B cell (primary cell): Measurements from ENCODE around the gene ACAD10. TPM values are rescaled to one million over a fixed set of nuclear protein-coding genes. Genes with fewer than 3 reads are reported as not detected.

Source experiments
- ATAC-seq: fragments of 200-7000 bp; cut with Tn5 transposase; one replicate; pipeline ENCODE4 v1.10.0; 2021; ENCODE audit warnings: low read depth, mild to moderate bottlenecking, moderate number of reproducible peaks, moderate library complexity
- CTCF ChIA-PET: fragments of 350-600 bp; sonication (Branson Sonifier 250); formaldehyde crosslinking; loops from one replicate; lab custom pipeline; 2021; ENCODE audit warnings: antibody characterized with exemption, inconsistent platforms; lab: Charles Lee
- POLR2A ChIA-PET: fragments of 350-600 bp; sonication (Branson Sonifier 250); formaldehyde crosslinking; loops from one replicate; lab custom pipeline; 2021; ENCODE audit warnings: antibody characterized with exemption; lab: Charles Lee
- DNase-seq: peaks from one replicate; pipeline ENCODE4 v3.0.0; 2013
- H2AFZ ChIP-seq: 2 replicates; pipeline ENCODE4 v1.6.1; 2012; ENCODE audit warnings: mild to moderate bottlenecking, low read depth, low read length; ENCODE audit not compliant: insufficient read depth, poor library complexity, severe bottlenecking
- H3K27ac ChIP-seq, 2 donors: 1 replicate in 1 of 2; 2 replicates in 1 of 2; pipeline ENCODE4 v1.5.1; 2012 to 2013; ENCODE audit warnings: low read length in 2 of 2, mild to moderate bottlenecking in 2 of 2, moderate library complexity in 1 of 2
- H3K27me3 ChIP-seq, 4 experiments: fragments of 200-600 bp in 1 of 4; sonication (generic) in 1 of 4; replicated peaks in 1 of 4; 1 replicate in 2 of 4; 2 replicates in 2 of 4; pipeline versions ENCODE4 v1.6.1 to v1.7.0; 2013 to 2016; ENCODE audit warnings: low read length in 3 of 4, mild to moderate bottlenecking in 2 of 4, mixed read lengths in 1 of 4, moderate library complexity in 1 of 4; ENCODE audit not compliant: insufficient read depth in 4 of 4, control insufficient read depth in 3 of 4; ENCODE audit errors: control extremely low read depth in 1 of 4
- H3K36me3 ChIP-seq, 2 experiments: replicated peaks in 1 of 2; 1 replicate in 1 of 2; 2 replicates in 1 of 2; pipeline versions ENCODE4 v1.6.1 to v1.7.1; 2013; ENCODE audit warnings: low read length in 1 of 2; ENCODE audit not compliant: insufficient read depth in 2 of 2, control insufficient read depth in 1 of 2; ENCODE audit errors: control extremely low read depth in 1 of 2, extremely low read depth in 1 of 2
- H3K4me1 ChIP-seq, 2 donors: fragments of 200-600 bp in 1 of 2; sonication (generic) in 1 of 2; 1 replicate in 1 of 2; 2 replicates in 1 of 2; pipeline versions ENCODE4 v1.5.1 to v1.6.1; 2013 to 2017; ENCODE audit warnings: low read length in 2 of 2; ENCODE audit not compliant: control insufficient read depth in 2 of 2, insufficient read depth in 2 of 2
- H3K4me2 ChIP-seq: replicated peaks from 2 replicates; pipeline ENCODE3; 2012; ENCODE audit warnings: mild to moderate bottlenecking, low read depth, low read length; ENCODE audit not compliant: poor library complexity, severe bottlenecking
- H3K4me3 ChIP-seq, 5 experiments: fragments of 200-600 bp in 1 of 5; sonication (generic) in 1 of 5; 1 replicate in 3 of 5; 2 replicates in 2 of 5; pipeline versions ENCODE4 v1.5.1 to v1.7.0; 2011 to 2016; ENCODE audit warnings: low read length in 4 of 5, mild to moderate bottlenecking in 4 of 5, low read depth in 2 of 5, control low read depth in 1 of 5, moderate library complexity in 1 of 5; ENCODE audit not compliant: insufficient read depth in 1 of 5; ENCODE audit errors: control extremely low read depth in 1 of 5, extremely low read depth in 1 of 5
- H3K79me2 ChIP-seq: fragments of 200-600 bp; sonication (generic); one replicate; pipeline ENCODE4 v1.6.0; 2016; ENCODE audit warnings: low read length; ENCODE audit not compliant: control insufficient read depth, insufficient read depth
- H3K9ac ChIP-seq: fragments of 200-600 bp; sonication (generic); 2 replicates; pipeline ENCODE4 v1.6.1; 2017; ENCODE audit warnings: mild to moderate bottlenecking, low read length, moderate library complexity
- H3K9me3 ChIP-seq, 3 donors: one replicate each; pipeline versions ENCODE4 v1.6.1 to v1.7.1; 2013; ENCODE audit warnings: low read length in 2 of 3; ENCODE audit not compliant: control insufficient read depth in 2 of 3, insufficient read depth in 1 of 3; ENCODE audit errors: control extremely low read depth in 1 of 3
- H4K20me1 ChIP-seq: 2 replicates; pipeline ENCODE4 v1.6.0; 2012; ENCODE audit warnings: mild to moderate bottlenecking, low read length; ENCODE audit not compliant: insufficient read depth, control insufficient read depth, poor library complexity, severe bottlenecking
- H3K27ac Mint-ChIP-seq: one replicate; pipeline ENCODE4 v1.8.0; 2021; ENCODE audit warnings: mixed read lengths
- H3K27me3 Mint-ChIP-seq: one replicate; pipeline ENCODE4 v1.8.0; 2021; ENCODE audit warnings: mixed read lengths
- H3K4me1 Mint-ChIP-seq: one replicate; pipeline ENCODE4 v1.8.0; 2021; ENCODE audit warnings: mixed read lengths
- H3K4me3 Mint-ChIP-seq: one replicate; pipeline ENCODE4 v1.8.0; 2021; ENCODE audit warnings: mixed read lengths
- H3K9me3 Mint-ChIP-seq: one replicate; pipeline ENCODE4 v1.8.0; 2022; ENCODE audit warnings: mixed read lengths; ENCODE audit not compliant: insufficient read depth
- EZH2 ChIP-seq: IDR thresholded peaks from 2 replicates; pipeline ENCODE4 v1.6.1; 2012; ENCODE audit warnings: borderline replicate concordance, low read depth, mild to moderate bottlenecking, moderate library complexity, low read length; ENCODE audit not compliant: insufficient read depth, poor library complexity, severe bottlenecking
- WGBS: methylation state at CpG from one replicate; pipeline ENCODE4 v1.1.5; 2013; ENCODE audit warnings: missing lambda C conversion rate; ENCODE audit not compliant: insufficient coverage; 5-methylcytosine and 5-hydroxymethylcytosine counted together
- intact Hi-C: fragments of 100-400 bp; cut with micrococcal nuclease; formaldehyde crosslinking; loops from one replicate; pipeline ENCODE4 v1.10.0; 2022
- polyA plus RNA-seq: library from polyadenylated mRNA; depleted of rRNA; stranded (reverse); fragments of >200 nt; gene quantifications from 2 replicates; pipeline ENCODE4 v1.2.3, GENCODE V29; 2012
- total RNA-seq, 2 donors: library from RNA; stranded (reverse); fragments of 120-200 nt in 1 of 2; gene quantifications; 1 replicate in 1 of 2; 2 replicates in 1 of 2; pipeline versions ENCODE4 v1.2.3 to v1.2.4, GENCODE V29; 2013 to 2022
- TF ChIP-seq, protein P1 (sequence below): fragments of 200-600 bp; IDR thresholded peaks from one replicate; pipeline ENCODE4 v1.8.0; 2022; ENCODE audit warnings: antibody characterized with exemption, mild to moderate bottlenecking

The ACAD10 gene
- total and polyA plus RNA-seq, 2 donors (not counting 1 experiment from before 2014, with no cell fraction given) = 38.1 to 48.6 TPM

GRCh38 chr12:111687255-111687654 lies 1.4 kb downstream of the ACAD10 start:
- Histone ChIP-seq H3K9me3 (no peaks in the 10 kb centered on the region), H3K4me1 (peaks cover 23 to 24% of the 10 kb centered on the region in 2 donors), H3K4me2 (peak overlapping the region; percentile 88), H3K4me3 (no peak overlapping the region), H3K9ac (no peak overlapping the region), H3K27ac (no peak overlapping the region), H4K20me1 (peaks cover 4% of the 10 kb centered on the region), H3K79me2 (peaks cover 63% of the 10 kb centered on the region), H3K27me3 (no peaks in the 10 kb centered on the region), H2AFZ (no peak overlapping the region), H3K36me3 (peaks cover 0 to 3% of the 10 kb centered on the region in 2 experiments)
- peak overlapping the region; percentile 97 for H3K27ac Mint-ChIP-seq
- WGBS = no CpG with 5 or more reads among the region's 2 CpGs
- POLR2A ChIA-PET = no interaction called here
- H3K27me3 Mint-ChIP-seq = no peaks in the 10 kb centered on the region
- peak overlapping the region; percentile 96 for H3K4me3 Mint-ChIP-seq
- peaks cover 31% of the 10 kb centered on the region for H3K4me1 Mint-ChIP-seq
- H3K9me3 Mint-ChIP-seq = no peaks in the 10 kb centered on the region
- CTCF ChIA-PET = interaction anchor here (1.4 to 2.1 kb wide), 2 partner anchors 100 to 126 kb away, joined by 4 to 6 read pairs; no protein-coding TSS in a partner anchor
- ATAC-seq = no peak
- intact Hi-C loops = loop anchor here (1.0 to 10.0 kb wide), 3 partner anchors 80 to 728 kb away; partner anchors contain the start of genes ALDH2 and PTPN11
- DNase-seq = peak; percentile 30
- TF ChIP-seq EZH2 = no peak
- TF ChIP-seq, protein P1, sequence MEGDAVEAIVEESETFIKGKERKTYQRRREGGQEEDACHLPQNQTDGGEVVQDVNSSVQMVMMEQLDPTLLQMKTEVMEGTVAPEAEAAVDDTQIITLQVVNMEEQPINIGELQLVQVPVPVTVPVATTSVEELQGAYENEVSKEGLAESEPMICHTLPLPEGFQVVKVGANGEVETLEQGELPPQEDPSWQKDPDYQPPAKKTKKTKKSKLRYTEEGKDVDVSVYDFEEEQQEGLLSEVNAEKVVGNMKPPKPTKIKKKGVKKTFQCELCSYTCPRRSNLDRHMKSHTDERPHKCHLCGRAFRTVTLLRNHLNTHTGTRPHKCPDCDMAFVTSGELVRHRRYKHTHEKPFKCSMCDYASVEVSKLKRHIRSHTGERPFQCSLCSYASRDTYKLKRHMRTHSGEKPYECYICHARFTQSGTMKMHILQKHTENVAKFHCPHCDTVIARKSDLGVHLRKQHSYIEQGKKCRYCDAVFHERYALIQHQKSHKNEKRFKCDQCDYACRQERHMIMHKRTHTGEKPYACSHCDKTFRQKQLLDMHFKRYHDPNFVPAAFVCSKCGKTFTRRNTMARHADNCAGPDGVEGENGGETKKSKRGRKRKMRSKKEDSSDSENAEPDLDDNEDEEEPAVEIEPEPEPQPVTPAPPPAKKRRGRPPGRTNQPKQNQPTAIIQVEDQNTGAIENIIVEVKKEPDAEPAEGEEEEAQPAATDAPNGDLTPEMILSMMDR = peak; percentile 29

GRCh38 chr12:111687952-111688351 lies 2.1 kb downstream of the ACAD10 start:
- TF ChIP-seq EZH2 = no peak
- TF ChIP-seq, protein P1 = no peak
- Histone ChIP-seq H3K4me3 (no peak overlapping the region), H3K36me3 (peaks cover under 1 to 3% of the 10 kb centered on the region in 2 experiments), H3K4me1 (peaks cover 23 to 24% of the 10 kb centered on the region in 2 donors), H3K9me3 (no peaks in the 10 kb centered on the region), H2AFZ (no peak overlapping the region), H4K20me1 (peaks cover 3% of the 10 kb centered on the region), H3K9ac (no peak overlapping the region), H3K79me2 (peaks cover 68% of the 10 kb centered on the region), H3K27me3 (no peaks in the 10 kb centered on the region), H3K4me2 (no peak overlapping the region), H3K27ac (no peak overlapping the region)
- intact Hi-C loops = loop anchor here (1.0 to 10.0 kb wide), 3 partner anchors 79 to 727 kb away; partner anchors contain the start of genes ALDH2 and PTPN11
- DNase-seq (no peak), ATAC-seq (no peak)
- WGBS = 80% methylated on average over 2 of the region's 10 CpGs
- Mint-ChIP-seq H3K27me3 (no peaks in the 10 kb centered on the region), H3K9me3 (no peaks in the 10 kb centered on the region), H3K27ac (no peak overlapping the region), H3K4me3 (no peak overlapping the region), H3K4me1 (peaks cover 31% of the 10 kb centered on the region)
- ChIA-PET POLR2A (no interaction called here), CTCF (interaction anchor here (1.4 kb wide), 1 partner anchor 125 kb away, joined by 4 read pairs; no protein-coding TSS in a partner anchor)
